ENCODE data around the gene CEP164. TPM values are rescaled to one million over a fixed set of nuclear protein-coding genes. Genes with fewer than 3 reads are reported as not detected.

The CEP164 gene
- total RNA-seq, 1 experiment from 2014 or later, result 22.2 TPM

DNA sequence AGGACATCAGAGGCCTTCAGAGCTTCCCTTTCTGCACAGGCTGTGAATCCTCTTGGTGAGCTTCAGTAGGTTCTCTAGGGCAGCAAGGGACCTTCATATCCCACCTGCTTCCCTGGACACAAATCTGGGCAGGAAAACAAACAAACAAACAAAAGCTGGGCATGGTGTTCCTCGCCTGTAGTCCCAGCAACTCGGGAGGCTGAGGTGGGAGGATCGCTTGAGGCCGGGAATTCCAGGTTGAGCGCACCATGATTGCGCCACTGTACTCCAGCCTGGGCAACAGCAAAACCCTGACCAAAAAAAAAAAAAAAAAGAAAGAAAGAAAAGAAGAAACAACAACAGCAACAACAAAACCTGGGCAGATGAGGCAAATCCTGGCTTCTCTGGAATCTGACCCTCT is 92.9 kb downstream of the CEP164 start (continued):
- TF ChIP-seq, protein P1, sequence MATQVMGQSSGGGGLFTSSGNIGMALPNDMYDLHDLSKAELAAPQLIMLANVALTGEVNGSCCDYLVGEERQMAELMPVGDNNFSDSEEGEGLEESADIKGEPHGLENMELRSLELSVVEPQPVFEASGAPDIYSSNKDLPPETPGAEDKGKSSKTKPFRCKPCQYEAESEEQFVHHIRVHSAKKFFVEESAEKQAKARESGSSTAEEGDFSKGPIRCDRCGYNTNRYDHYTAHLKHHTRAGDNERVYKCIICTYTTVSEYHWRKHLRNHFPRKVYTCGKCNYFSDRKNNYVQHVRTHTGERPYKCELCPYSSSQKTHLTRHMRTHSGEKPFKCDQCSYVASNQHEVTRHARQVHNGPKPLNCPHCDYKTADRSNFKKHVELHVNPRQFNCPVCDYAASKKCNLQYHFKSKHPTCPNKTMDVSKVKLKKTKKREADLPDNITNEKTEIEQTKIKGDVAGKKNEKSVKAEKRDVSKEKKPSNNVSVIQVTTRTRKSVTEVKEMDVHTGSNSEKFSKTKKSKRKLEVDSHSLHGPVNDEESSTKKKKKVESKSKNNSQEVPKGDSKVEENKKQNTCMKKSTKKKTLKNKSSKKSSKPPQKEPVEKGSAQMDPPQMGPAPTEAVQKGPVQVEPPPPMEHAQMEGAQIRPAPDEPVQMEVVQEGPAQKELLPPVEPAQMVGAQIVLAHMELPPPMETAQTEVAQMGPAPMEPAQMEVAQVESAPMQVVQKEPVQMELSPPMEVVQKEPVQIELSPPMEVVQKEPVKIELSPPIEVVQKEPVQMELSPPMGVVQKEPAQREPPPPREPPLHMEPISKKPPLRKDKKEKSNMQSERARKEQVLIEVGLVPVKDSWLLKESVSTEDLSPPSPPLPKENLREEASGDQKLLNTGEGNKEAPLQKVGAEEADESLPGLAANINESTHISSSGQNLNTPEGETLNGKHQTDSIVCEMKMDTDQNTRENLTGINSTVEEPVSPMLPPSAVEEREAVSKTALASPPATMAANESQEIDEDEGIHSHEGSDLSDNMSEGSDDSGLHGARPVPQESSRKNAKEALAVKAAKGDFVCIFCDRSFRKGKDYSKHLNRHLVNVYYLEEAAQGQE (IDR thresholded peaks at IDR 0.05; ENCODE audit: low read depth), result no peak
- TF ChIP-seq FOSL1 (IDR thresholded peaks at IDR 0.05; ENCODE audit: low read depth), result no peak

DNA sequence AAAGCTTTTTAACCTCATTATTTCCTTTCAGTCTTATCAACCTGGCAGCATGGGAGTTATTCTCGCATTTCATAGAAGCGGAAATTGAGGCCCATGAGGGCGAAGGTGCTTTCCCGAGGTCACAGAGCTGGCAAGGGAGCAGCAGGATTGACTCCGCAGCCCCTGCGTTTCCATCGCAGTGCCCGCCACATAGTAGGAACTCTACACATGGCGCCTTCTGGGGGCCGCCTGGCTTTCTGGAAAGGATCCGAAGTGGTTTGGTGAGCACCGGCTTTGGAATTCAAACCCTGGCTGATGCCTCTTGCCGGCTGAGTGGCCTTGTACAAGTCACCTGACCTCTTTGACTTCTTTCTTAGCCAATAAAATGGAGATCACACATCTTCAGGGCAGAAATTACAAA is 93.4 kb downstream of the CEP164 start:
- no peak overlapping the region for H3K4me3 ChIP-seq (replicated peaks in 1 of 2; ENCODE audit: low read depth in 1 of 2, low read length in 2 of 2)
- CTCF ChIA-PET, result no interaction called here
- H3K27me3 ChIP-seq (ENCODE audit: insufficient read depth, low read length), result no peaks in the 10 kb centered on the region
- ATAC-seq (no peak), DNase-seq (ENCODE audit: low read depth, low spot score) (no peak)
- no peaks in the 10 kb centered on the region for H3K36me3 ChIP-seq (ENCODE audit: control insufficient read depth in 1 of 2, insufficient read depth in 2 of 2, low read length in 2 of 2)
- H3K27ac ChIP-seq (ENCODE audit: low read depth, low read length), result no peak overlapping the region
- no peak overlapping the region for H3K4me2 ChIP-seq (ENCODE audit: low read length)
- RAD21 ChIA-PET (ENCODE audit: low non-redundant PET in 1 of 2, low total read pairs in 2 of 2, uncharacterized antibody in 2 of 2, unreplicated experiment in 2 of 2), result no interaction called here
- intact Hi-C loops (cut with micrococcal nuclease), result loop anchor here (10.0 kb wide), 1 partner anchor 524 kb away; no protein-coding TSS in a partner anchor
- H4K20me1 ChIP-seq (ENCODE audit: insufficient read depth), result no peaks in the 10 kb centered on the region
- no peaks in the 10 kb centered on the region for H3K4me1 ChIP-seq (ENCODE audit: control insufficient read depth in 1 of 2, insufficient read depth in 2 of 2, low read length in 2 of 2)
- POLR2A ChIA-PET, result no interaction called here
- no peak overlapping the region for H3K9ac ChIP-seq (ENCODE audit: low read length)
- TF ChIP-seq ZFX (IDR thresholded peaks at IDR 0.05) (no peak), SRF (IDR thresholded peaks at IDR 0.05; ENCODE audit: low read depth) (no peak), EZH2phosphoT487 (IDR thresholded peaks at IDR 0.05; ENCODE audit: borderline replicate concordance) (no peak), EZH2 (IDR thresholded peaks at IDR 0.05) (no peak), CEBPB (IDR thresholded peaks at IDR 0.05; ENCODE audit: low read depth) (no peak), SP1 (IDR thresholded peaks at IDR 0.05; ENCODE audit: low read depth) (no peak)
- TF ChIP-seq, protein P2, sequence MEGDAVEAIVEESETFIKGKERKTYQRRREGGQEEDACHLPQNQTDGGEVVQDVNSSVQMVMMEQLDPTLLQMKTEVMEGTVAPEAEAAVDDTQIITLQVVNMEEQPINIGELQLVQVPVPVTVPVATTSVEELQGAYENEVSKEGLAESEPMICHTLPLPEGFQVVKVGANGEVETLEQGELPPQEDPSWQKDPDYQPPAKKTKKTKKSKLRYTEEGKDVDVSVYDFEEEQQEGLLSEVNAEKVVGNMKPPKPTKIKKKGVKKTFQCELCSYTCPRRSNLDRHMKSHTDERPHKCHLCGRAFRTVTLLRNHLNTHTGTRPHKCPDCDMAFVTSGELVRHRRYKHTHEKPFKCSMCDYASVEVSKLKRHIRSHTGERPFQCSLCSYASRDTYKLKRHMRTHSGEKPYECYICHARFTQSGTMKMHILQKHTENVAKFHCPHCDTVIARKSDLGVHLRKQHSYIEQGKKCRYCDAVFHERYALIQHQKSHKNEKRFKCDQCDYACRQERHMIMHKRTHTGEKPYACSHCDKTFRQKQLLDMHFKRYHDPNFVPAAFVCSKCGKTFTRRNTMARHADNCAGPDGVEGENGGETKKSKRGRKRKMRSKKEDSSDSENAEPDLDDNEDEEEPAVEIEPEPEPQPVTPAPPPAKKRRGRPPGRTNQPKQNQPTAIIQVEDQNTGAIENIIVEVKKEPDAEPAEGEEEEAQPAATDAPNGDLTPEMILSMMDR (IDR thresholded peaks at IDR 0.05 in 2 of 3, conservative IDR thresholded peaks at IDR 0.05 in 1 of 3; ENCODE audit: borderline replicate concordance in 1 of 3, insufficient read depth in 1 of 3, low read depth in 2 of 3, low read length in 2 of 3), result no peak
- TF ChIP-seq, protein P1 (IDR thresholded peaks at IDR 0.05; ENCODE audit: low read depth), result no peak
- no peak overlapping the region for H2AFZ ChIP-seq (ENCODE audit: low read depth, low read length, poor library complexity, severe bottlenecking)
- H3K9me2 ChIP-seq (ENCODE audit: insufficient read depth), result no peaks in the 10 kb centered on the region
- no peaks in the 10 kb centered on the region for H3K9me3 ChIP-seq (ENCODE audit: control insufficient read depth in 1 of 2, insufficient read depth in 1 of 2, low read depth in 1 of 2, low read length in 2 of 2)
- no peaks in the 10 kb centered on the region for H3K79me2 ChIP-seq (ENCODE audit: insufficient read depth, low read length)
- no TSS peak for BruUV-seq (replicated peaks)
